HepG2 (cell line): Measurements from ENCODE around the gene LDB3. TPM values are rescaled to one million over a fixed set of nuclear protein-coding genes. Genes with fewer than 3 reads are reported as not detected.

Experiments used
- ATAC-seq: fragments of 200-7000 bp; cut with Tn5 transposase; 3 replicates; pipeline ENCODE4 v1.9.1; 2020; ENCODE audit warnings: mild to moderate bottlenecking, moderate library complexity
- BruUV-seq: library from RNA; stranded (reverse); fragments of 400-500 nt; replicated peaks from 2 replicates; lab custom pipeline; 2021; lab: Mats Ljungman, UMichigan
- CTCF ChIA-PET: fragments of 300-600 bp; formaldehyde crosslinking; extraction: SDS; loops from one replicate; lab custom pipeline; 2021; ENCODE audit warnings: low total read pairs, inconsistent platforms, low intra/inter-chr PET ratio; lab: Yijun Ruan, JAX
- POLR2A ChIA-PET: fragments of 350-600 bp; sonication (Branson Sonifier 250); formaldehyde crosslinking; loops from one replicate; lab custom pipeline; 2020; ENCODE audit warnings: antibody characterized with exemption, inconsistent platforms; lab: Yijun Ruan, JAX
- DNase-seq: peaks from one replicate; pipeline ENCODE4 v3.0.0-alpha.2; 2015; ENCODE audit warnings: low spot score
- FAIRE-seq: peaks from 3 replicates; lab custom pipeline; 2011; peaks lifted over from hg19 to GRCh38; lab: Jason Lieb, UNC
- H2AFZ ChIP-seq: one replicate; pipeline ENCODE4 v1.6.1; 2011; ENCODE audit warnings: low read length, inconsistent platforms
- H3K27ac ChIP-seq: fragments of 300-600 bp; 3 replicates; pipeline ENCODE4 v1.8.0; 2011; ENCODE audit warnings: mixed run types, mild to moderate bottlenecking, mixed read lengths, low read length, inconsistent platforms; ENCODE audit not compliant: insufficient read depth; ENCODE audit errors: extremely low read length
- H3K27me3 ChIP-seq, 2 experiments: fragments of 200-600 bp in 1 of 2; 2 replicates in 1 of 2; 3 replicates in 1 of 2; pipeline versions ENCODE4 v1.6.0 to v1.8.0; 2011; ENCODE audit warnings: low read length in 2 of 2, mild to moderate bottlenecking in 2 of 2, moderate library complexity in 2 of 2, inconsistent platforms in 1 of 2; ENCODE audit not compliant: insufficient read depth in 2 of 2, control insufficient read depth in 1 of 2
- H3K36me3 ChIP-seq, 2 experiments: fragments of 200-600 bp in 1 of 2; replicated peaks in 1 of 2; 2 replicates in 1 of 2; 3 replicates in 1 of 2; pipeline versions ENCODE4 v1.5.1 to v1.8.0; 2011; ENCODE audit warnings: low read length in 2 of 2, inconsistent platforms in 1 of 2; ENCODE audit not compliant: insufficient read depth in 2 of 2, control insufficient read depth in 1 of 2
- H3K4me1 ChIP-seq: 2 replicates; pipeline ENCODE4 v1.5.1; 2012; ENCODE audit warnings: low read length, inconsistent platforms; ENCODE audit not compliant: insufficient read depth
- H3K4me2 ChIP-seq: 2 replicates; pipeline ENCODE4 v1.6.0; 2011; ENCODE audit warnings: low read depth, low read length, inconsistent platforms
- H3K4me3 ChIP-seq, 3 experiments: fragments of 200-600 bp in 1 of 3; sonication (generic), shearing (Covaris generic) in 1 of 3; replicated peaks in 1 of 3; 2 replicates each; pipeline ENCODE4 v1.5.1; 2011 to 2016; ENCODE audit warnings: low read length in 3 of 3, inconsistent platforms in 2 of 3, low read depth in 2 of 3, mild to moderate bottlenecking in 2 of 3, control low read depth in 1 of 3, mixed read lengths in 1 of 3; ENCODE audit not compliant: insufficient read depth in 1 of 3
- H3K79me2 ChIP-seq: one replicate; pipeline ENCODE4 v1.6.1; 2011; ENCODE audit warnings: low read length, inconsistent platforms; ENCODE audit not compliant: insufficient read depth
- H3K9ac ChIP-seq: 2 replicates; pipeline ENCODE4 v1.6.0; 2011; ENCODE audit warnings: mild to moderate bottlenecking, low read depth, low read length, inconsistent platforms; ENCODE audit not compliant: insufficient read depth
- H3K9me3 ChIP-seq: 2 replicates; pipeline ENCODE4 v1.5.1; 2012; ENCODE audit warnings: mild to moderate bottlenecking, low read length
- H4K20me1 ChIP-seq: 2 replicates; pipeline ENCODE4 v1.6.0; 2011; ENCODE audit warnings: inconsistent platforms, mild to moderate bottlenecking, low read length, moderate library complexity; ENCODE audit not compliant: insufficient read depth
- ADNP ChIP-seq: sonication (generic); formaldehyde crosslinking; IDR thresholded peaks from 2 replicates; pipeline ENCODE4 v1.4.0; 2020; ENCODE audit warnings: missing genetic modification reagents
- HCFC1 ChIP-seq: fragments of 150-350 bp; IDR thresholded peaks from 2 replicates; pipeline ENCODE4 v1.6.1; 2014; ENCODE audit warnings: low read depth, low read length
- HDAC1 ChIP-seq: sonication (generic); formaldehyde crosslinking; IDR thresholded peaks from 2 replicates; pipeline ENCODE4 v1.5.1; 2020; ENCODE audit warnings: mild to moderate bottlenecking, missing genetic modification reagents
- HMG20B ChIP-seq: conservative IDR thresholded peaks from 2 replicates; pipeline ENCODE4 v1.6.1; 2016; ENCODE audit warnings: missing genetic modification reagents, missing compliant biosample characterization
- JUN ChIP-seq: sonication (generic); formaldehyde crosslinking; IDR thresholded peaks from 2 replicates; pipeline ENCODE4 v1.4.0; 2020; ENCODE audit warnings: mild to moderate bottlenecking, missing genetic modification reagents
- KLF9 ChIP-seq: IDR thresholded peaks from 2 replicates; pipeline ENCODE4 v1.6.1; 2016; ENCODE audit warnings: low read depth
- RORA ChIP-seq: sonication (generic); formaldehyde crosslinking; IDR thresholded peaks from 2 replicates; pipeline ENCODE4 v1.5.0; 2020; ENCODE audit warnings: mild to moderate bottlenecking, missing genetic modification reagents, moderate library complexity
- SMAD3 ChIP-seq: sonication (generic); formaldehyde crosslinking; IDR thresholded peaks from 2 replicates; pipeline ENCODE4 v1.4.0; 2020; ENCODE audit warnings: missing genetic modification reagents
- TEAD2 ChIP-seq: sonication (generic); formaldehyde crosslinking; IDR thresholded peaks from 2 replicates; pipeline ENCODE4 v1.9.0; 2021; ENCODE audit warnings: missing genetic modification reagents
- TRIM24 ChIP-seq: sonication (generic); formaldehyde crosslinking; IDR thresholded peaks from 2 replicates; pipeline ENCODE4 v1.8.0; 2022; ENCODE audit warnings: mild to moderate bottlenecking, missing genetic modification reagents
- ZFP36L2 ChIP-seq: sonication (generic); formaldehyde crosslinking; IDR thresholded peaks from 2 replicates; pipeline ENCODE4 v1.4.0; 2020; ENCODE audit warnings: missing genetic modification reagents
- ZNF24 ChIP-seq: fragments of 450-650 bp; IDR thresholded peaks from 2 replicates; pipeline ENCODE4 v1.6.1; 2017; ENCODE audit warnings: antibody characterized with exemption, mild to moderate bottlenecking
- ZNF331 ChIP-seq: sonication (generic); formaldehyde crosslinking; IDR thresholded peaks from 2 replicates; pipeline ENCODE4 v1.4.0; 2020; ENCODE audit warnings: missing genetic modification reagents
- ZNF33B ChIP-seq: sonication (generic); formaldehyde crosslinking; IDR thresholded peaks from 2 replicates; pipeline ENCODE4 v1.5.1; 2020; ENCODE audit warnings: mild to moderate bottlenecking, missing genetic modification reagents
- ZNF550 ChIP-seq: sonication (generic); formaldehyde crosslinking; IDR thresholded peaks from 2 replicates; pipeline ENCODE4 v1.4.0; 2020; ENCODE audit warnings: mild to moderate bottlenecking, missing genetic modification reagents, borderline replicate concordance
- WGBS: methylation state at CpG from one replicate; pipeline ENCODE4 v1.1.6; 2017; ENCODE audit warnings: low lambda C conversion rate; 5-methylcytosine and 5-hydroxymethylcytosine counted together
- in situ Hi-C: cut with HindIII; loops from 2 replicates; pipeline ENCODE4 v1.10.0; 2017; ENCODE audit warnings: low pct_unique_long_range_greater_than_20kb; ENCODE audit not compliant: extremely low pct_ligation_motif_present
- intact Hi-C: fragments of 100-400 bp; cut with micrococcal nuclease; formaldehyde crosslinking; loops from one replicate; pipeline ENCODE4 v1.10.0; 2022; ENCODE audit not compliant: unreplicated experiment
- polyA plus RNA-seq, 8 experiments: library from polyadenylated mRNA; depleted of rRNA in 3 of 8; stranded (reverse) in 7 of 8; unstranded in 1 of 8; fragments of >200 nt; fragmentation: Illumina TruSeq in 4 of 8; extraction: Trizol in 4 of 8; gene quantifications; 2 replicates each; pipeline versions ENCODE4 v1.2.1 to v1.2.3, GENCODE V29; 2011 to 2016; ENCODE audit warnings: low read depth in 4 of 8, missing spikeins in 1 of 8, mixed read lengths in 1 of 8; ENCODE audit not compliant: insufficient read depth in 1 of 8
- total RNA-seq, 5 experiments: library from RNA; depleted of rRNA; stranded (reverse); fragments of >200 nt; fragmentation: Illumina TruSeq; extraction: Trizol; gene quantifications; 2 replicates each; pipeline ENCODE4 v1.2.3, GENCODE V29; 2016; ENCODE audit warnings: low read depth in 1 of 5

LDB3 gene
- total and polyA plus RNA-seq, 2 of the 13 experiments (the other 11 are each of a cell fraction or from before 2014, with no cell fraction given) = not detected

- Histone ChIP-seq H3K79me2 (no peaks in the 10 kb centered on the region), H3K27me3 (peaks cover 11 to 53% of the 10 kb centered on the region in 2 experiments), H3K4me1 (no peaks in the 10 kb centered on the region), H3K36me3 (no peaks in the 10 kb centered on the region), H4K20me1 (no peaks in the 10 kb centered on the region), H3K4me3 (no peak overlapping the region), H3K27ac (no peak overlapping the region), H3K9me3 (no peaks in the 10 kb centered on the region), H3K9ac (no peak overlapping the region), H3K4me2 (no peak overlapping the region), H2AFZ (no peak overlapping the region)
- WGBS = no CpG with 5 or more reads among the region's 3 CpGs
- BruUV-seq = no TSS peak
- DNase-seq (no peak), ATAC-seq (no peak), FAIRE-seq (no peak)
- ChIA-PET CTCF (no interaction called here), POLR2A (no interaction called here)
- TF ChIP-seq HMG20B (CRISPR knock-in tag) = no peak
- TF ChIP-seq TEAD2 (CRISPR knock-in tag) = no peak
- no peak for TF ChIP-seq TRIM24 (CRISPR knock-in tag)
- TF ChIP-seq ADNP (CRISPR knock-in tag) = no peak
- no peak for TF ChIP-seq ZFP36L2 (CRISPR knock-in tag)
- TF ChIP-seq ZNF331 = no peak
- no peak for TF ChIP-seq ZNF550 (CRISPR knock-in tag)
- no peak for TF ChIP-seq ZNF33B (CRISPR knock-in tag)
- TF ChIP-seq HCFC1 = no peak
- no peak for TF ChIP-seq ZNF24
- TF ChIP-seq KLF9 (CRISPR knock-in tag) = no peak
- no peak for TF ChIP-seq JUN
- TF ChIP-seq RORA (CRISPR knock-in tag) = no peak
- TF ChIP-seq SMAD3 (CRISPR knock-in tag) = no peak
- no peak for TF ChIP-seq HDAC1
- in situ Hi-C loops = no loop called here
- intact Hi-C loops = no loop called here
Measured at GRCh38 chr10:86655596-86655995, 12.7 kb upstream of the LDB3 start.
